IMR-90 (cell line): Measurements from ENCODE around the gene MPPED2. TPM values are rescaled to one million over a fixed set of nuclear protein-coding genes. Genes with fewer than 3 reads are reported as not detected.

Source experiments
- ATAC-seq: fragments of 200-7000 bp; cut with Tn5 transposase; 2 replicates; pipeline ENCODE4 v1.9.1; 2020; ENCODE audit warnings: low read depth, mild to moderate bottlenecking, moderate library complexity
- BruUV-seq: library from RNA; stranded (reverse); fragments of 400-500 nt; replicated peaks from 2 replicates; lab custom pipeline; 2021; lab: Mats Ljungman, UMichigan
- CTCF ChIA-PET: fragments of 300-600 bp; formaldehyde crosslinking; extraction: SDS; loops from one replicate; lab custom pipeline; 2021; ENCODE audit warnings: antibody characterized with exemption; lab: Yijun Ruan, JAX
- POLR2A ChIA-PET: fragments of 300-600 bp; sonication (Branson Sonifier 250); formaldehyde crosslinking; loops from one replicate; lab custom pipeline; 2022; ENCODE audit warnings: antibody characterized with exemption; ENCODE audit not compliant: unreplicated experiment; lab: Charles Lee
- DNase-seq: peaks from one replicate; pipeline ENCODE4 v3.0.0; 2013
- H2AFZ ChIP-seq: replicated peaks from 2 replicates; pipeline ENCODE3; 2013; ENCODE audit warnings: low read length, mild to moderate bottlenecking; ENCODE audit not compliant: poor library complexity
- H2AK5ac ChIP-seq: 2 replicates; pipeline ENCODE4 v1.6.1; 2013; ENCODE audit warnings: low read depth, low read length, inconsistent platforms
- H2AK9ac ChIP-seq: replicated peaks from 2 replicates; pipeline ENCODE3; 2013; ENCODE audit warnings: mild to moderate bottlenecking, low read depth, low read length, moderate library complexity; ENCODE audit not compliant: poor library complexity
- H2BK120ac ChIP-seq: 2 replicates; pipeline ENCODE4 v1.6.1; 2013; ENCODE audit warnings: low read depth, low read length, inconsistent platforms
- H2BK15ac ChIP-seq: 3 replicates; pipeline ENCODE4 v1.6.1; 2013; ENCODE audit warnings: low read depth, low read length, inconsistent platforms
- H2BK20ac ChIP-seq: 2 replicates; pipeline ENCODE4 v1.6.1; 2013; ENCODE audit warnings: low read depth, mild to moderate bottlenecking, inconsistent platforms, low read length, moderate library complexity
- H2BK5ac ChIP-seq: 2 replicates; pipeline ENCODE4 v1.6.1; 2013; ENCODE audit warnings: mild to moderate bottlenecking, low read depth, low read length, inconsistent platforms; ENCODE audit not compliant: poor library complexity, severe bottlenecking
- H3K14ac ChIP-seq: replicated peaks from 2 replicates; pipeline ENCODE4 v1.6.1; 2013; ENCODE audit warnings: low read depth, low read length, inconsistent platforms
- H3K18ac ChIP-seq: 2 replicates; pipeline ENCODE4 v1.6.1; 2013; ENCODE audit warnings: low read depth, low read length, control low read depth
- H3K23ac ChIP-seq: 2 replicates; pipeline ENCODE4 v1.6.1; 2013; ENCODE audit warnings: low read depth, low read length, inconsistent platforms
- H3K27ac ChIP-seq: 2 replicates; pipeline ENCODE4 v1.5.1; 2013; ENCODE audit warnings: mild to moderate bottlenecking, control low read depth, low read length; ENCODE audit not compliant: insufficient read depth
- H3K27me3 ChIP-seq: 2 replicates; pipeline ENCODE4 v1.6.1; 2013; ENCODE audit warnings: low read length; ENCODE audit not compliant: control insufficient read depth, insufficient read depth
- H3K36me3 ChIP-seq: 2 replicates; pipeline ENCODE4 v1.6.1; 2013; ENCODE audit warnings: low read length, mixed read lengths; ENCODE audit not compliant: control insufficient read depth, insufficient read depth
- H3K4ac ChIP-seq: 2 replicates; pipeline ENCODE4 v1.6.1; 2013; ENCODE audit warnings: low read depth, low read length, inconsistent platforms
- H3K4me1 ChIP-seq: 2 replicates; pipeline ENCODE4 v1.6.1; 2013; ENCODE audit warnings: low read length, mixed read lengths; ENCODE audit not compliant: control insufficient read depth, insufficient read depth
- H3K4me2 ChIP-seq: 2 replicates; pipeline ENCODE4 v1.6.1; 2013; ENCODE audit warnings: low read depth, mild to moderate bottlenecking, control low read depth, low read length, moderate library complexity
- H3K4me3 ChIP-seq: 2 replicates; pipeline ENCODE4 v1.5.1; 2013; ENCODE audit warnings: low read depth, mild to moderate bottlenecking, control low read depth, low read length, moderate library complexity; ENCODE audit not compliant: insufficient read depth
- H3K56ac ChIP-seq: 2 replicates; pipeline ENCODE4 v1.6.1; 2013; ENCODE audit warnings: low read length, inconsistent platforms; ENCODE audit not compliant: insufficient read depth; ENCODE audit errors: extremely low read depth
- H3K79me1 ChIP-seq, 2 experiments: 2 replicates each; pipeline ENCODE4 v1.6.1; 2013; ENCODE audit warnings: low read length in 2 of 2, inconsistent platforms in 1 of 2, low read depth in 1 of 2
- H3K9ac ChIP-seq: 2 replicates; pipeline ENCODE4 v1.6.1; 2013; ENCODE audit warnings: low read depth, low read length, control low read depth
- H3K9me1 ChIP-seq: 2 replicates; pipeline ENCODE4 v1.6.1; 2013; ENCODE audit warnings: low read length, inconsistent platforms; ENCODE audit not compliant: insufficient read depth
- H3K9me3 ChIP-seq: 2 replicates; pipeline ENCODE4 v1.6.1; 2013; ENCODE audit warnings: low read length; ENCODE audit not compliant: control insufficient read depth, insufficient read depth
- H4K20me1 ChIP-seq: 2 replicates; pipeline ENCODE4 v1.6.1; 2013; ENCODE audit warnings: low read length, inconsistent platforms; ENCODE audit not compliant: insufficient read depth
- H4K5ac ChIP-seq: 2 replicates; pipeline ENCODE4 v1.6.1; 2013; ENCODE audit warnings: mild to moderate bottlenecking, low read depth, low read length, control low read depth
- H4K8ac ChIP-seq, 2 experiments: 2 replicates each; pipeline ENCODE4 v1.6.1; 2013; ENCODE audit warnings: low read depth in 2 of 2, low read length in 2 of 2, control low read depth in 1 of 2, inconsistent platforms in 1 of 2
- H4K91ac ChIP-seq: 2 replicates; pipeline ENCODE4 v1.6.1; 2013; ENCODE audit warnings: low read depth, low read length, inconsistent platforms; ENCODE audit not compliant: insufficient read depth
- BHLHE40 ChIP-seq: fragments of 150-350 bp; IDR thresholded peaks from 2 replicates; pipeline ENCODE4 v1.6.1; 2016; ENCODE audit warnings: mild to moderate bottlenecking, low read depth, low read length
- CHD1 ChIP-seq: IDR thresholded peaks from 2 replicates; pipeline ENCODE4 v1.6.1; 2012; ENCODE audit warnings: low read depth, low read length, improper control_type of control experiment
- NFE2L2 ChIP-seq: fragments of 150-350 bp; IDR thresholded peaks from 2 replicates; pipeline ENCODE4 v1.6.1; 2016; ENCODE audit warnings: low read depth, mild to moderate bottlenecking, low read length
- WGBS, 2 experiments: methylation state at CpG; one replicate each; pipeline versions ENCODE4 v1.1.5 to v1.1.7; 2013; ENCODE audit warnings: missing lambda C conversion rate in 2 of 2; ENCODE audit not compliant: insufficient read length in 1 of 2; ENCODE audit errors: extremely low coverage in 2 of 2; 5-methylcytosine and 5-hydroxymethylcytosine counted together
- dilution Hi-C: fragments of 300-500 bp; cut with HindIII; formaldehyde crosslinking; loops from one replicate; pipeline ENCODE4 v1.14.3; 2018; ENCODE audit warnings: low sequenced_read_pairs; ENCODE audit not compliant: unreplicated experiment
- in situ Hi-C: fragments of 300-500 bp; cut with MboI; formaldehyde crosslinking; loops from 3 replicates; pipeline ENCODE4 v1.14.3; 2019; ENCODE audit warnings: low sequenced_read_pairs, inconsistent platforms, mixed read lengths
- intact Hi-C: fragments of 100-400 bp; cut with micrococcal nuclease; formaldehyde crosslinking; loops from 2 replicates; pipeline ENCODE4 v1.10.0; 2022
- polyA plus RNA-seq, 3 experiments: library from polyadenylated mRNA; depleted of rRNA; stranded (reverse); fragments of >200 nt; gene quantifications; 2 replicates each; pipeline ENCODE4 v1.2.3, GENCODE V29; 2012; ENCODE audit warnings: low replicate concordance in 1 of 3
- total RNA-seq: library from RNA; depleted of rRNA; stranded (reverse); fragments of >200 nt; gene quantifications from 2 replicates; pipeline ENCODE4 v1.2.3, GENCODE V29; 2012
- TF ChIP-seq, protein P1 (sequence below): conservative IDR thresholded peaks from 2 replicates; pipeline ENCODE4 v1.5.1; 2012; ENCODE audit warnings: mild to moderate bottlenecking, low read depth, low read length, improper control_type of control experiment

The MPPED2 gene
- total and polyA plus RNA-seq, 2 of the 4 experiments (the other 2 are of a cell fraction) = 0.10 TPM; not detected in 1

DNA sequence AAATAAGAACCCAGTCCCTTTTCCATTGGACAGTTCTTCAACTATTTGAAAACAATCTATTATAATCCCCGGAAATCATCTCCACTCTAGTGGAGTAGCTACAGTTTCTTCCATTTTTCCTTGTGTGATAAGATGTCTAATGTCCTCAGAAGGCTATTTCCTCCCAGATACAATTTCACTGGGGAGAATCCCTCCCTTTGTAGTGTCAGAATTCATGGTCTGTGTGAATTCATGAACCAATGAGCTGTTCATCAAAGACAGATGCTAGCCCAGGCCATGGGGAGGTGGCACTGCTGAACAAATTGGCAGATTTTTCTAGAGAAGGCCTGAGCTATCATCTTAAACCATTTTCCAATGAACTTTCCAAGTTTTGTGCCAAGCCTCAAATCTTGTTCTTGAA, 45.4 kb downstream of the MPPED2 start:
- Histone ChIP-seq H2BK5ac (no peak overlapping the region), H3K79me1 (no peaks in the 10 kb centered on the region), H2AK5ac (no peak overlapping the region), H4K8ac (no peak overlapping the region), H4K20me1 (no peaks in the 10 kb centered on the region), H3K27me3 (no peaks in the 10 kb centered on the region), H2BK120ac (no peak overlapping the region), H4K91ac (no peak overlapping the region), H3K4me2 (no peak overlapping the region), H3K9me3 (no peaks in the 10 kb centered on the region), H3K14ac (no peak overlapping the region), H3K56ac (no peak overlapping the region), H2AK9ac (no peak overlapping the region), H3K36me3 (no peaks in the 10 kb centered on the region), H3K23ac (no peak overlapping the region), H2BK15ac (no peak overlapping the region), H3K18ac (no peak overlapping the region), H3K4ac (no peak overlapping the region), H3K27ac (no peak overlapping the region), H3K9ac (no peak overlapping the region), H3K4me3 (no peak overlapping the region), H2BK20ac (no peak overlapping the region), H3K9me1 (no peaks in the 10 kb centered on the region), H4K5ac (no peak overlapping the region), H3K4me1 (no peaks in the 10 kb centered on the region), H2AFZ (no peak overlapping the region)
- TF ChIP-seq BHLHE40 = no peak
- TF ChIP-seq, protein P1, sequence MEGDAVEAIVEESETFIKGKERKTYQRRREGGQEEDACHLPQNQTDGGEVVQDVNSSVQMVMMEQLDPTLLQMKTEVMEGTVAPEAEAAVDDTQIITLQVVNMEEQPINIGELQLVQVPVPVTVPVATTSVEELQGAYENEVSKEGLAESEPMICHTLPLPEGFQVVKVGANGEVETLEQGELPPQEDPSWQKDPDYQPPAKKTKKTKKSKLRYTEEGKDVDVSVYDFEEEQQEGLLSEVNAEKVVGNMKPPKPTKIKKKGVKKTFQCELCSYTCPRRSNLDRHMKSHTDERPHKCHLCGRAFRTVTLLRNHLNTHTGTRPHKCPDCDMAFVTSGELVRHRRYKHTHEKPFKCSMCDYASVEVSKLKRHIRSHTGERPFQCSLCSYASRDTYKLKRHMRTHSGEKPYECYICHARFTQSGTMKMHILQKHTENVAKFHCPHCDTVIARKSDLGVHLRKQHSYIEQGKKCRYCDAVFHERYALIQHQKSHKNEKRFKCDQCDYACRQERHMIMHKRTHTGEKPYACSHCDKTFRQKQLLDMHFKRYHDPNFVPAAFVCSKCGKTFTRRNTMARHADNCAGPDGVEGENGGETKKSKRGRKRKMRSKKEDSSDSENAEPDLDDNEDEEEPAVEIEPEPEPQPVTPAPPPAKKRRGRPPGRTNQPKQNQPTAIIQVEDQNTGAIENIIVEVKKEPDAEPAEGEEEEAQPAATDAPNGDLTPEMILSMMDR = no peak
- no peak for TF ChIP-seq NFE2L2
- TF ChIP-seq CHD1 = no peak
- no TSS peak for BruUV-seq
- dilution Hi-C loops (no loop called here), in situ Hi-C loops (no loop called here), intact Hi-C loops (no loop called here)
- WGBS, 2 experiments = no CpG with 5 or more reads among the region's 1 CpG
- ATAC-seq = no peak
- ChIA-PET CTCF (interaction anchor here (0.6 kb wide), 1 partner anchor 91 kb away, joined by 3 read pairs; no protein-coding TSS in a partner anchor), POLR2A (no interaction called here)
- no peak for DNase-seq
